Subcutaneous adipose tissue (tissue), 4 donors: ENCODE data around the gene NDUFS2. TPM values are rescaled to one million over a fixed set of nuclear protein-coding genes. Genes with fewer than 3 reads are reported as not detected.

Experiments used
- total RNA-seq, 4 donors: library from RNA; depleted of rRNA; stranded (reverse); fragments of >200 nt; gene quantifications; one replicate each; pipeline ENCODE4 v1.1.0, GENCODE V29; 2016
- TF ChIP-seq, protein P1 (sequence below): fragments of 450-650 bp; IDR thresholded peaks from one replicate; pipeline ENCODE4 v1.5.1; 2016; ENCODE audit warnings: low read depth, mild to moderate bottlenecking, control low read depth, antibody characterized with exemption, moderate library complexity

NDUFS2 gene
- total RNA-seq, 4 donors from 2014 or later, result 74.7 to 125 (median 106) TPM

DNA sequence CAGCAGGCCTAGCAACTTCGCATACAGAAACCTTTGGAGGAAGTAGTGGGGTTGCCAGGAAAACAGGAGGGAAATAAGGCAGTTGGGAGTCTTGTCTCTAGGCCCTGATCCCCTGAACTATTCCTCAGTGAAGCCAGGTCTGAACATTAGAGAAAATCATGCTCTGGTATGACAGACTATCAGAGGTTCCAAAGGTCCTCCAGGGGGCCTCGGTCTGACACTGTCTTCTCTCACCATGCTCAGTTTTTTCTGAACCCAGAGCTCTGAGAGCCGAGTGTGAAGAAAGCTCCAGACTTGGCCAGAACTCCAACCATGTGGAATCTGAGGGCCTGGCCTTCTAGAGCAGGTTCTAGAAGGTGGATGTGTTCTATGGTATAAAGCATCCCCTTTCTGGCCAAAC lies 27.7 kb downstream of the NDUFS2 start:
- TF ChIP-seq, protein P1, sequence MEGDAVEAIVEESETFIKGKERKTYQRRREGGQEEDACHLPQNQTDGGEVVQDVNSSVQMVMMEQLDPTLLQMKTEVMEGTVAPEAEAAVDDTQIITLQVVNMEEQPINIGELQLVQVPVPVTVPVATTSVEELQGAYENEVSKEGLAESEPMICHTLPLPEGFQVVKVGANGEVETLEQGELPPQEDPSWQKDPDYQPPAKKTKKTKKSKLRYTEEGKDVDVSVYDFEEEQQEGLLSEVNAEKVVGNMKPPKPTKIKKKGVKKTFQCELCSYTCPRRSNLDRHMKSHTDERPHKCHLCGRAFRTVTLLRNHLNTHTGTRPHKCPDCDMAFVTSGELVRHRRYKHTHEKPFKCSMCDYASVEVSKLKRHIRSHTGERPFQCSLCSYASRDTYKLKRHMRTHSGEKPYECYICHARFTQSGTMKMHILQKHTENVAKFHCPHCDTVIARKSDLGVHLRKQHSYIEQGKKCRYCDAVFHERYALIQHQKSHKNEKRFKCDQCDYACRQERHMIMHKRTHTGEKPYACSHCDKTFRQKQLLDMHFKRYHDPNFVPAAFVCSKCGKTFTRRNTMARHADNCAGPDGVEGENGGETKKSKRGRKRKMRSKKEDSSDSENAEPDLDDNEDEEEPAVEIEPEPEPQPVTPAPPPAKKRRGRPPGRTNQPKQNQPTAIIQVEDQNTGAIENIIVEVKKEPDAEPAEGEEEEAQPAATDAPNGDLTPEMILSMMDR, result no peak

DNA sequence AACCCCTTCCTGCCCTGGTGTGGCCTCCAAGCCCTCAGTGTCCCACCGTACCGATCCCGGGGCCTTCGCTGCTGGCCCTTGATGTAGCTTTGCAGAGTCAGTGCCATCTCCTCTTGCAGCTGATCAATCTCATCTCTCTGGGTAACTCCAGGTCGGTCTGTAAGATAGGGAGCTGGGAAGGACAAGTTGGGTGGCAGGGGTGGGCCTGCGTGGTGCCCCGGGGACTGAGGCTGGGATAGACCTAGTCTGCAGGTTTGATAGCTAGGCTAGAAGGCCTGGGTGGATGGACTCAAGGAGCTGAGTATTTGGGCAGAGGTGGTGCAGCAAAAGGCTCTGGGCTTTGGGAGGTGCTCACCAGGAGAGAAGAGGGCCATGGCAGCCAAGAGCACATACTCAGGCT lies 28.6 kb downstream of the NDUFS2 start:
- TF ChIP-seq, protein P1, result no peak

DNA sequence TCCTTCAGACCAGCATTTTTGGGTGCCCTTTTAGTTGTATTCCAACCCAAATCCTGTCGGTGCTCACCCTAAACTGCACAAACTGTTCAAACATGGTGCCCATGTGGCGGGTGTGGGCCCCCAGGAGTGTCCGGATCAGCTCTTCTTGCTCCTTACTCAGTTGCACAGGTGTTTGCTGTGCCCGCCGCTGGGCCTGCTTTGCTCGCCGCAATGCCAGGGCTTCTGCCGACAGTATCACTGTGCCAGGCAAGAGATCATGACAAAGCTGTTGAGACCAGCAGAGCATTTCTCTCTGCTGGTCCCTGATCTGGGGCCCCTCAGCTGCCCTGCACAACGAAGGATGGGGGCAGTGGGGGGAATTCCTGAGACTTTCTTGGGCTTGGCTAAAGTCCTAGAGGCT lies 30.9 kb downstream of the NDUFS2 start:
- TF ChIP-seq, protein P1, result no peak

DNA sequence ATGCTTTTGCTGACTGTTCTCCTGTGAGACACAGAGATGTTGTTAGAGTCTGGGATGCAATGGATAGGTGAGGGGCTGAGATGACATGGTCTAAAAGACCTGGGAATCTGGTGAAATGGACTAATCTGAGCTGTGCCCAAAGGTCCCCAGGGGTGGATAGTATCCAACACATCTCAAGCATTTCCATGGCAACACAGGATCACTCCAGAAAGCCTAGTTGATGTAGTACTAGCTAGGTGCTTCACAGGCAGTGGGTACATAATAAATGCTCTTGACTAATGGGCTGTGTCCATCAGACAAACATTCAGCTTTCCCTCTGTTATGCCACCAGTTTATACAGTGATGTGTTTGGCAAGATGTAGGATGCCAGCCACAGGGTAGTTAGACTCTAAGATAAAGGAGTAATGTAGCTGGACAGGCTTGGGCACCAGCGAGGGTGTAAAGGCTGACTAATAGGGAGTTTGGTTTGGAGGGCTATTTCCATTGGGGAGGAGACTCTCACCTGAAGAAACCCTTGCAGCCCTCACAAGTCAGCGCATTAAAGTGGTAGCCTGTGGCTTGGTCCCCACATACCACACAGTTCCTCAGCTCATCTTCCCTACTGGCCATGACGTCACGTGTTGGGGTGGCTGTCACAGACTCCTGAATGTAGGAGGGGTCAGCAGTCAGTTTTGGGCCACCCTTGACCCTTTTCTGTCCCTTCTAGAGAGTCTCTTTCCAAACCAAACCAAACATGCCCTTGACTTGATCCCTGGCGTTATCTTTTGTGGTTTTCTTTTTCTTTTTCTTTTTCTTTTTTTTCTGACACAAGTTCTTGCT lies 34.0 kb downstream of the NDUFS2 start:
- TF ChIP-seq, protein P1, result no peak

DNA sequence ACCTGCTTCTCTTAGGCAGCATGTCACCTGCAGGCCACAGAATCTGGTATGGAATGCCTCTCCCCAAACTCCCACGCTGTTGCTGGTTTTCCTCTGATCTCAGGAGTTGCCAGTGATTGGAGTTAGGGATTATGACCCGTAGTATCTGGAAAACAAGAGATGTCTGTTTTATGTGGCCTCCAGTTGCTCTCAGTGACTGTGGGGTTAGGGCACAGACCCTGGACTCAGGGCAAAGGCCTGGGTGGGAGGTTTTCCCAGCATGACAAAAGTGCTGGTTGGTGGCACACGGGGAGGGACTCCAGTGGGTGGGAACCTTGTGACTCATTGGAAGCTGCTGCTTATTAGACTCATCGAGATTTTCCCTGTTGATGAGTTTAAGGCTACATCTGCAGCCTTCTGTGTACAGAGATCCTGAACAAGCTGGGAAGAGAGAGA lies 35.9 kb downstream of the NDUFS2 start, which contains the start of gene NR1I3:
NR1I3 (minus strand) TSS at position 165 of the 435 bp plus-strand sequence. CDS start 1,638 bp downstream, outside the sequence.
- TF ChIP-seq, protein P1, result no peak

DNA sequence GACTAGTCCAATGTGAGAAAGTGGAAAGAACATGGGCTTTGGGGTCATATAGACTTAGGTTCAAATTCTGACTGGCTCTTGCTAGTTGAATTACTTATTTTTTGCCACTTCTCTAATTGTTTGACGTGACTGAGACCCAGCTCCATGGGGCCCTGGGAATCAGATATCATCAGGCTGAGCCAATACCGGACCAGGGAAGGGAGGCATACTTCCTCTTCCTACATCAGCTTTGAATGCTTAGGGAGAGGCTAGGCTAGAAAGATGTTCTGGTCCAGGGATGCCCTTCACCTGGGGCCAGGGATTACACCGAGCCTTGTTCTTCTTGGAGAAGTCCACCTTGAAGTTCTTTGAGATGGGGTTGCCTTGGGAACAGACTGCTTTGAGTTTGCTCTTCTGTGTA lies 39.5 kb downstream of the NDUFS2 start:
- TF ChIP-seq, protein P1, result no peak

DNA sequence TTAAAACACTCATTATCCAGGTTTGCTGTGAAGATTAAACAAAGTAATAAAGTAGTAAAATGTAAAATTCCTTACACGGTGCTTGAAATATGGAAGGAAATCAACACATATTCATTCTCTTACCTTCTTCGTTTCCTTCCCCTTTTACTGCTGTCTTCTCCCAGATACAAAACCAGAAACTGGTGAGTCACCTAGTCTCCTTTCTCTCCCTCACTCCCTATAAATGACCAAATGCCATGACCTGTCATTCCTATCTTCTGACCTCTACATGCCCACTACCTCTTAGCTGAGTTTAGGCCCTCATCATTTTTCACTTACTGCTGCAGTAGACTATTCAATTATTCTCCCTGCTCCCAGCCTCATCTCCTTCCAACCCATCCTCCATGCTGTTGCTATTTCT lies 40.1 kb downstream of the NDUFS2 start:
- TF ChIP-seq, protein P1, result no peak
